ENCODE results near the gene FAR1.

FAR1 gene

GRCh38 chr11:13778345-13778744 is 109.9 kb downstream of the FAR1 start:
- no peak for DNase-seq

DNA sequence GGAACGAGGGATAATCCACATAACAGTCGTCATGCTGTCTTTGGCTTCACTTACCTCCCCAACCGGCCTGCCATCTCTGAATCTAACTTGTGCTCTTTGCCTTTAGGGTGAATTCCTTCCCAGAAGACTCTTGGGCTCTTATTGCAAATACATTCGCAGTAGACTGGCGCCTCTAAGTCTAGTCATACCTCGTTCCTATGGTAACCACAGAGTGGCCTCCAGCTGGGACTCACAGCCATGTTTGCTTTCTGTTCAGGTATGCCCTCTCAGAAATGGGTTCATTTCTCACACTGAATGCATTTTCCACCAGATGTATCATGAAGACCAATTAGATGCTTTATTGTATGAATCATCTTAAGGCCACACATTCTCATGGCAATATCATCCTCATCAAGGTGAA is 112.7 kb downstream of the FAR1 start:
- no peak for DNase-seq

Data from hippocampal formation (tissue), 2 donors.